HG03159 (cell line): ENCODE measurements around the gene NUP160.
"Not testable (repeated sequence)": the region's sequence is repeated elsewhere in the genome, so short reads cannot be mapped to it uniquely, and the experiment has no call there.

ENCODE experiments used
- ATAC-seq: cut with Tn5 transposase; IDR thresholded peaks from one replicate; pipeline ENCODE4 v1.9.1; 2021; ENCODE audit warnings: mild to moderate bottlenecking, moderate library complexity; ENCODE audit not compliant: unreplicated experiment

NUP160 gene, protein sequence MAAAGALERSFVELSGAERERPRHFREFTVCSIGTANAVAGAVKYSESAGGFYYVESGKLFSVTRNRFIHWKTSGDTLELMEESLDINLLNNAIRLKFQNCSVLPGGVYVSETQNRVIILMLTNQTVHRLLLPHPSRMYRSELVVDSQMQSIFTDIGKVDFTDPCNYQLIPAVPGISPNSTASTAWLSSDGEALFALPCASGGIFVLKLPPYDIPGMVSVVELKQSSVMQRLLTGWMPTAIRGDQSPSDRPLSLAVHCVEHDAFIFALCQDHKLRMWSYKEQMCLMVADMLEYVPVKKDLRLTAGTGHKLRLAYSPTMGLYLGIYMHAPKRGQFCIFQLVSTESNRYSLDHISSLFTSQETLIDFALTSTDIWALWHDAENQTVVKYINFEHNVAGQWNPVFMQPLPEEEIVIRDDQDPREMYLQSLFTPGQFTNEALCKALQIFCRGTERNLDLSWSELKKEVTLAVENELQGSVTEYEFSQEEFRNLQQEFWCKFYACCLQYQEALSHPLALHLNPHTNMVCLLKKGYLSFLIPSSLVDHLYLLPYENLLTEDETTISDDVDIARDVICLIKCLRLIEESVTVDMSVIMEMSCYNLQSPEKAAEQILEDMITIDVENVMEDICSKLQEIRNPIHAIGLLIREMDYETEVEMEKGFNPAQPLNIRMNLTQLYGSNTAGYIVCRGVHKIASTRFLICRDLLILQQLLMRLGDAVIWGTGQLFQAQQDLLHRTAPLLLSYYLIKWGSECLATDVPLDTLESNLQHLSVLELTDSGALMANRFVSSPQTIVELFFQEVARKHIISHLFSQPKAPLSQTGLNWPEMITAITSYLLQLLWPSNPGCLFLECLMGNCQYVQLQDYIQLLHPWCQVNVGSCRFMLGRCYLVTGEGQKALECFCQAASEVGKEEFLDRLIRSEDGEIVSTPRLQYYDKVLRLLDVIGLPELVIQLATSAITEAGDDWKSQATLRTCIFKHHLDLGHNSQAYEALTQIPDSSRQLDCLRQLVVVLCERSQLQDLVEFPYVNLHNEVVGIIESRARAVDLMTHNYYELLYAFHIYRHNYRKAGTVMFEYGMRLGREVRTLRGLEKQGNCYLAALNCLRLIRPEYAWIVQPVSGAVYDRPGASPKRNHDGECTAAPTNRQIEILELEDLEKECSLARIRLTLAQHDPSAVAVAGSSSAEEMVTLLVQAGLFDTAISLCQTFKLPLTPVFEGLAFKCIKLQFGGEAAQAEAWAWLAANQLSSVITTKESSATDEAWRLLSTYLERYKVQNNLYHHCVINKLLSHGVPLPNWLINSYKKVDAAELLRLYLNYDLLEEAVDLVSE (N-terminal part only)

DNA sequence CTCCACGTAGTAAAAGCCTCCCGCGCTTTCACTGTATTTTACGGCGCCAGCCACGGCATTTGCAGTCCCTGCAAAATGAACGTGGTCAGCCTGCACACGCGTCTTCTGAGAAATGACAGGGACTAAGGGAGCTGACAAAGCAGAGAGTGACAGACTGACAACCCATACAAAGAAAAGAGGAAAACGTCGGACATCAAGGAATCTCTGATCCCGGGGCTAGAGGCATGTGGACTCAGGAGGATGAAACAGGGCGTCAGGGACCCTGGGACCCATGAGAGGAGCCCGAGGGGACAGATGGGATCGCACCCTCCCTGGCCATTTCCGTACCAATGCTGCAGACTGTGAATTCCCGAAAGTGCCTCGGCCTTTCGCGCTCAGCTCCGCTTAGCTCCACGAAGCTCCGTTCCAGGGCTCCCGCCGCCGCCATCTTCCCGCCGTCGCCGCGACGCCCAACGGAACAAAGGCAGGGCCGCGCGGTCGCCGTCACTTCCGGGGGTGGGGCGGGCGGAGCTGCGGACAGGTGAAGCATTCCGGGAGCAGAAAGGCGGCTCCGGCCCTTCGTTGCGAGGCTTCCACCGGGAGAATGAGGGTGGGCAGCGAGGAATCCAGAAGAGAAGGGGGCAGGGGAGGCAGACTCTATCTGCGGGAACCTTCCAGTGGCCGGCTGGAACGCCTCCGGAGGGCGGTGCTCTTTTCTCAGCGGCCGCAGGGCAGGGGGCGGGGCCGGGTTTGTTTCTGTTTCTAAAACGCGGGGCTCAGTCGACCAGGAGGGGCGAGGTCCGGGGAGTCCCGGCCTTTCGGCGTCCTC is at the start of gene NUP160:
Gene NUP160 (minus strand): TSS at position 459 of the 808 bp plus-strand sequence. CDS start 32 bp downstream, at position 427.
- ATAC-seq, result peak; percentile 79

DNA sequence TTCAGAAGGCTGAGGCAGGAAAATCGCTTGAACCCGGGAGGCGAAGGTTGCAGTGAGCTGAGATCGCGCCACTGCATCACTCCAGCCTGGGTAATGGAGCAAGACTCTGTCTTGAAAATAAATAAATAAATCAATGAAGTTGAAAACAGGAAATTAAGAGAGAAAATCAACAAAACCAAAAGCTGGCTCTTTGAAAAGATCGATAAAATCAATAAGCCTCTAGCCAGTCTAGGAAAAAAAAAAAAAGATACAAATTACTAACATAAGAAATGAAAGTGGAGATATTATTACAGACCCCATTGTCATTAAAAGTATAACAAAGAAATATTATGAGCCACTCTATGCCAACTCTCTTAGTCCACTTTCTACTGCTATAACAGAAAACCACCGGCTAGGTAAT is 48.0 kb upstream of the NUP160 start:
- ATAC-seq, result no peak

DNA sequence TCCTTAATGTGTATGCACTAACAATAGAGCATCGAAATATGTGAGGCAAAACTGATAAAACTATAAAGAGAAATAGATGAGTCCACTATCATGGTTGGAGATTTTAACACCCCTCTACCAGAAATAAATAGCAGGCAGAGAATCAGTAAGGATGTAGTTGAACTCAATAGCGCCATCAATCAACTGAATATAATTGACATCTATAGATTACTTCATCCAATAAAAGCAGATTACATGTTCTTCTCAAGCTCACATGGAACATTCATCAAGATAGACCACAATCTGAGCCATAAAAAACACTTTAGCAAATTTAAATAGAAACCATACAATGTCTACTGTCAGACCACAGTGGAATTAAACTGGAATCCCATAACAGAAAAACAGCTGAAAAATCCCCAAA is 46.9 kb upstream of the NUP160 start:
- no peak for ATAC-seq

DNA sequence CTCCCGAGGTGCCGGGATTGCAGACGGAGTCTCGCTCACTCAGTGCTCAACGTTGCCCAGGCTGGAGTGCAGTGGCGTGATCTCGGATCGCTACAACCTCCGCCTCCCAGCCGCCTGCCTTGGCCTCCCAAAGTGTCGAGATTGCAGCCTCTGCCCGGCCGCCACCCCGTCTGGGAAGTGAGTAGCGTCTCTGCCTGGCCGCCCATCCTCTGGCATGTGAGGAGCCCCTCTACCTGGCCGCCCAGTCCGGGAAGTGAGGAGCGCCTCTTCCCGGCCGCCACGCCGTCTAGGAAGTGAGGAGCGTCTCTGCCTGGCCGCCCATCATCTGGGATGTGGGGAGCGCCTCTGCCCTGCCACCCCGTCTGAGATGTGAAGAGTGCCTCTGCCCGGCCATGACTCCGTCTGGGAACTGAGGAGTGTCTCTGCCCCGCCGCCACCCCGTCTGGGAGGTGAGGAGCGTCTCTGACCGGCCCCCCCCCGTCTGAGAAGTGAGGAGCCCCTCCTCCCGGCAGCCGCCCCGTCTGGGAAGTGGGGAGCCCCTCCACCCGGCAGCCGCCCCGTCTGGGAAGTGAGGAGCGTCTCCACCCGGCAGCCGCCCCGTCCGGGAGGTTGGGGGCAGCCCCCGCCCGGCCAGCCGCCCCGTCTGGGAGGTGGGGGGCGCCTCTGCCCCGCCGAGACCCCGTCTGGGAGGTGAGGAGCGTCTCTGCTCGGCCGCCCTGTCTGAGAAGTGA is 44.6 kb upstream of the NUP160 start:
- ATAC-seq, result not testable (repeated sequence)

DNA sequence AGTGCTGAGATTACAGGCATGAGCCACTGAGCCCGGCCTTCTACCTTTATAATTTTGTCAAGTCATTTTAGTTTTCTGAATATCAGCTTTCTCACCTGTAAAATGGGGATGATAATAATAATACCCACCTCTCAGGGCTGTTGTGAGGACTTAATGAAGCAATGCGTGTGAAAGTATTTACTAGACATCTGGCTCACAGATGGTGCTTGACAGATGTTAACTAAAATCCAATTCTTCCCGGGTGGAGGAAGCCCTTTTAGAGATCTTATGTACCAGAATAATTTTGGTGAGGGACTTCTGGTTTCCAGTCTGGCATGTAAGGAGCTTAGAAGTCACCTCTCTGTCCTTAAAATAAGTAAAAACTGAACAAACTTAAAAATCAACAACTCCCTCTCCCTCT is 43.7 kb upstream of the NUP160 start:
- ATAC-seq, result no peak

DNA sequence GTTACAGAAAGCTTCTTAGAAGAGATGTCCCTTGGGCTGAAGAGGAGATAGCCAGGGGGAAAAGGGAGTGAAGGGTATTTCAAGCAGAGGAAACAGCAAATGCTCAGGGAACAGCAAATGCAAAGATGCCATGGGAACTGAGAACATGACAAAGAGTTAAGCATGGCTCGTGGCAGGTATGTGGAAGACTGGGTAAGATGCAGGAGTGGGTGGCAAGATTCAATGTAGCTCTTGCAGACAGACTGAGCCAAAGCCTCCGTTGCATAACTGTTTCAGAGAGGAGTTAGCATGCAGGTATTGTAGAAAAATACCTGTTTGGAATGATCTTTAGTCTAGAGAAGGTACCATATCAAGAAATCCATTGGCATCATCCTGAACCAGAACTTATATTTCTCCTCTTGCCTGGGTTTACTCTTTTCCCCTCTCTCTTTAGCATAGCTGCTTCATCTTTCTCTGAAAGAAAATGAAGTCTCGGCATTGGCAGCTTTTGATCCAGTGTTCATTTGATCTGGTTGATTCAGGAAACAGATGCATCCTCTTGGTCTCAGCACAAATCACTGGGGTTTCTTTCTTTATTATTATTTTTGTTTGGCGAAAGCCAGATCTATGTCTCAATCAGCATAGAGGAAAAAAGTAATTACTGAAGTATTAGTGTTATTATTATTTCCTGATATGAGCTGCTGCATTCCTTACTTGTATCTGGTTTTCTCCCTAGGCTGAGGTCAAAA is 41.7 kb upstream of the NUP160 start:
- no peak for ATAC-seq

DNA sequence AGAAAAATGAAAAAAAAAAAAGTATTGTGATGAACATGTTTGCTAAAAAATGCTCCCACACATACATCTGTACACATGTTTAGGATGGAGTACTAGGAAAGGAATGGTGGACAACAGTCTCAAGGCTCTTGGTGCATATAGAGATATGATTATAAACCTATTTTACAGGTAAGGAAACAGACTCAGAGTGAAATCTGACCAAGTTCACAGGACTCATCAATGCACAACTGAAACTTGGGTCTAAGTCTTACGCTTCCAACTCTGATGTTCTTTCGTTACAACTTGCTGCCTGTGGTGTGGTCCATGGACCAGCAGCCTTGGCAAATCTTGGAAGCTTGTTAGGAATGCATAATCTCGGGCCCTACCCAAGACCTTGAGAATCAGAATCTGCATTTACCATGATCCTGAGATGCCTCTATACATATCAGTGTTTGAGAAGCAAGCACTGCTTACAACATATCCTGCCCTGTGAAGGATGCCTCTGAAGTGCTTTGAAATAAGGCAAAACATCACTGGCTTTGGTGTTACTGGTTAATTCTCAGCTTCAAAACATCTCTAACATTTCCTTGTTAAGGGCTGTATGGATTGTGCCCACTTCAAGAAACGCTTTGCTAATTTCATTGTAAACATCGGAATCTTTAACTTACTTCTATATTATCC is 39.9 kb upstream of the NUP160 start:
- no peak for ATAC-seq

DNA sequence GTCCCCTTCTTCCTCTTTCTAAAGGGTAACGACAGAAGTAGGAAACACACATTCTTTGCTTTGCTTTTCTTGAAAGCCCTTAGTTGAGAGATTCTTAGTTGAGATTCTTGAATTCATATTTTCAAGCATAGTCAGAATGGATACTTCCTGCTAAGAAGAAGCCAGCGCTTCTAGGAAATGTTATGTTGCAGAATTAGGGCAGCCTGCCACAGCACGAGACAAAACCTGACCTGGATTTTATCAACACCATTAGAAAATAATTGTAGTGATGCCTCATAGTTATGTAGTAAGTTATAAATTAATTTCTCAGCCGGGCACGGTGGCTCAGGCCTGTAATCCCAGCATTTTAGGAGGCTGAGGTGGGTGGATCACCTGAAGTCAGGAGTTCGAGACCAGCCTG is 37.9 kb upstream of the NUP160 start:
- ATAC-seq, result no peak

DNA sequence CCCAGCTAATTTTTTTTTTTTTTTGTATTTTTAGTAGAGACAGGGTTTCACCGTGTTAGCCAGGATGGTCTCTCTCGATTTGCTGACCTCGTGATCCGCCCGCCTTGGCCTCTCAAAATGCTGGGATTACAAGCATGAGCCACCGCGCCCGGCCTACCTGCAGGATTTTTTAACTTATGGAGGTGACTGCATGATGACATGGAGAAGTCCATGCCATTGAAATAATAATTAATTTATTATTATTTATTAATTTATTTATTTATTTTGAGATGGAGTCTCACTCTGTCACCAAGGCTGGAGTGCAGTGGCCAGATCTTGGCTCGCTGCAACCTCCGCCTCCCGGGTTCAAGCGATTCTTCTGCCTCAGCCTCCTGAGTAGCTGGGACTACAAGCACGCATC is 34.3 kb upstream of the NUP160 start:
- ATAC-seq, result not testable (repeated sequence)

DNA sequence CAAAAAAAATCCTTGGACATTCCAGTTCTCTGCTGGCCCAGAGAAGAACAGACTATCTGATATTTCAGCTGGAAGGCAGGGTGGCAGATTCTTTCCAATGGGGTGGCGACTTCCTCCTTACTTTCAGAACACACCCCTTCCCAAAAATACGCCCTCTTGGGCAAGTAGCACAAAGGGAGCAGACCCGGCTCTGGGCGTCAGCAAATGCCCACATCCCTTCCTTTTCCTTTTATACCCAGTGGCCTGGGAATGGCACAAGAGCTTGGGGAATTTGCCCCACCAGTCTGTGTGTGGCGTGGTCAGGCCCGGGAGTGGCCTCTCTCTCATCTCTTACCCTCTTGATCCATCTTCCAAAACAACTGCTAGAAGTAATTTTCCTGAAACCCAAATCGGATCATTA is 33.0 kb upstream of the NUP160 start:
- no peak for ATAC-seq

DNA sequence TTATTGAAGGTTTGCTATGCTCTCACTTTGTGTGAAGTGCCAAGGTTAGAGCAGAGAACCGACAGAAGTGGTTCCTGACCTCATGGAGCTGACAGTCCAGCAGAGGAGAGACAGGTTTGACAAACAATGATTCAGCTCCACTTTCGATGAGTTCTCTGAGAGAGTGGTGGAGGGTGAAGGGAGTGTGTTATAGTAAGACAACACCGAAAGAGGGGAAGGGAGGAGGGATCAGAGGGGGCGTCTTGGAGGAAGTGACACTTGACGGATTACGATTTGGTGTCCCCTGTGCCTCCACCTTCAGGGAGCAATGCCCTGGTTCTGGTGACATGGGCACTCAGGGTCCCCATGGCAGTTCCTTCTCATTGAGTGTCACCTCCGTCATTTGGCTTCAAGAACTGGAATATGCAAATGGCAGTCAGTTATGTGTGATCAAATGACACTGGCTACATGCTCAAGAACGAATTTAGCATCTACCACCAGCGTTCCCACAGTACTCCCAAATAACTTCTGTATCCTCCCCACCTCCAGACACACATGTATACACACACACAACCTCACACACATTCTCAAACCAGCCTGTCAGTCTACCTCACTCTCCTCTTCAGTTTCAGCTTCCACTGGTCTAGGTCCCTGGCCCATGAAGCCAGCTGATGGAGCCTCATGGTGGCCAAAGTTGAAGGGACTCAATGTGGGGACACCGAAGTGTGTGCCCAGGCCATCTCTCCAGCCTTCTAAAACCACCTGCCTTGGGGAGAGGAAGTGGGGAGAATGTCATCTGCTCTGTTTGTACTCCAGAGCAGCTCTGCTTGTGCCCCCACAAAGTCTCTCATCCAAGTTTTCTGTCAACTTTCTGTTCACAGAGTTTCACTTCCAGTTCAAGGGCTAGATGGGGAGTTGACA is 31.4 kb upstream of the NUP160 start:
- no peak for ATAC-seq

DNA sequence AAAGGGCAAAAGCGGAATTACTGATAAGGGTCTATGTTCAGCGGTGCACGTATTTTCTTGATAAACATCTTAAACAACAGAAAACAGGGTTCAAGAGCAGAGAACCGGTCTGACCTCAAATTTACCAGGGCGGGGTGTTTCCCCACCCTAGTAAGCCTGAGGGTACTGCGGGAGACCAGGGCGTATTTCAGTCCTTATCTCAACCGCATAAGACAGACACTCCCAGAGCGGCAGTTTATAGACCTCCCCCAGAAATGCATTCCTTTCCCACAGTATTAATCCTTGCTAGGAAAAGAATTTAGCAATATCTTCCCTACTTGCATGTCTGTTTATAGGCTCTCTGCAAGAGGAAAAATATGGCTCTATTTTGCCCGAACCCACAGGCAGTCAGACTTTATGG is 27.7 kb upstream of the NUP160 start:
- ATAC-seq, result not testable (repeated sequence)

DNA sequence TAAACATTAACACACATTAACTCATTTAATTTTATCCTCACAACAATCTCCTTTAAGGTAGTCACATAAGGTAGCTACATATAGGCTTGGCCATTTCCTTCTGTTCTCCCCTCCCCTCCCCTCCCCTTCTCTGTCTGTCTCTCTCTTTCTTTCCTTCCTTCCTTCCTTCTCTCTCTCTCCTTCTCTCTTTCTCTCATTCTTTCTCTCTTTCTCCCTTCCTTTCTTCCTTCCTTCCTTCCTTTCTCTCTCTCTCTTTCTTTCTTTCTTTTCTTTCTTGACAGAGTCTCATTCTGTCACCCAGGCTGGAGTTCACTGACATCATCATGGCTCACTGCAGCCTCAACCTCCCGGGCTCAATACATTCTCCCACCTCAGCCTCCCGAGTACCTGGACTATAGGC is 22.3 kb upstream of the NUP160 start:
- ATAC-seq, result no peak

DNA sequence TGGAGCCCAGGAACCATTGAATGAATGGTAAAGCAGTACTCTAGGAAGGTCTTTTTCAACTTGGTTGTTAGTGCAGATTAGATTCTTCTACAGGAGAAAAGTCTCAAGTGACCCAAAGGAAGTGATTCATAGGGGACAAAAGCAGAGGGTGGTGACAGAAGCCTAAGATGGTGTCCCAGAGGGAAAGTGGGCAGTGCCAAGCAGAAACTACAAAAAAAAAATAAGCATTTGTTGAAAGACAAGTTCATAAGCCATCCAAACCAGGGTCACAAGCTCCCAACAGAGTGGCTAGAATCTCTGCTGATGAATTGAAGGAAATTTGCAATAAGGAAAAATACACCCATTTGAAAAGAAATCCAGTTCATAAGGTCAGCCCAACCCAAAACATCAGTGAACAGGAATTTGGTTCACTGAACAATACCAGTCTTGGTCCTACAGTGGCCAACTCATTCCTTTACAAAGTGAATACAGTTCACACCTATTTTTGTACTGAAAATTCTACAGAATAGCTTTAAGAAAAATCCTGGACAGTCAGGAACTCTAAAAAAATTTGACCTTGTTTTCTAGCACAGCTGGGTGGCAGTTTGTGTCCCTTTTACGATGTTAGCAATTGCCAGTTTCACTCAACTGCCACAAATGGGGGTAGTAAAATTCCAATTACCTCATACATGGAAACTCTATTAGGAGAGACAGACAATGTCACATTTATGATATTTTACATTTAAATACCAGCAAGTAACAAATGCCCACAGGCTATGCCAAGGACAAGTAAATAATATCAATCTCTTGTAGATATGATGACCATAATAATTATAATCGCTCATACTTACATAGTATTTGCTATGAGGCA is 21.6 kb upstream of the NUP160 start:
- no peak for ATAC-seq

DNA sequence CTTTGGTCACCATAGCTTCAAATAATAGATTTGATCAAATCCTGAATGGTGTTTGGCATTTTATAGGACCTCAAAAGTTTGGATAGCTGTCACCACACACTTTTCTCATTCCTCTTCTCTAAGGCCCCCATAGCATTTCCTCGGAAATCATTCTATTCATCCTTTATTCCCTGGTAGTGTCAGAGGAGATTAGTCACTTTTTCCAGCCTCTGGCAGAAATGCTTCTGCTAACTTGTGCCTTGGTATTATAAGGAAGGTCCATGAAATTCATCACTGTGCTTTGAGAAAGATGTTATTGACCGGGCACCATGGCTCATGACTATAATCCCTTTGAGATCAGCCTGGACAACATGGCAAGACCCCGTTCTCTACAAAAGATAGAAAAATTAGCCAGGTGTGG is 19.7 kb upstream of the NUP160 start:
- ATAC-seq, result no peak

DNA sequence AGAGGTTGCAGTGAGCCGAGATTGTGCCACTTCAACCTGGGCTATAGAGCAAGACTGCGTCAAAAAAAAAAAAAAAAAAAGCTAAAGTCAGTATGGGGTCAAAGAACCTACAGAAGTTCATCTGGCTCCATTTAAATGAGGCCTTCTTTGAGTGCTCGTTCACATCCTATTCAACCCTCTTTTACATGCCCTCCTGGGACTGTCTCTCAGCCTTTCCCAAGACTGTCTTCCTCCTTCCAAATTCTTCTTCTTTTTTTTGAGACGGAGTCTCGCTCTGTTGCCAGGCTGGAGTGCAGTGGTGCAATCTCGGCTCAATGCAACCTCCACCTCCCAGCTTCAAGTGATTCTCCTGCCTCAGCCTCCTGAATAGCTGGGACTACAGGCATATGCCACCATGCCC is 18.7 kb upstream of the NUP160 start:
- ATAC-seq, result not testable (repeated sequence)
